ENCODE results near the gene RASGRF1.

RASGRF1 gene

GRCh38 chr15:79089890-79090486, 592 bp downstream of the RASGRF1 start:
- DNase-seq (ENCODE audit: low read depth) = no peak
- TF ChIP-seq, protein P1, sequence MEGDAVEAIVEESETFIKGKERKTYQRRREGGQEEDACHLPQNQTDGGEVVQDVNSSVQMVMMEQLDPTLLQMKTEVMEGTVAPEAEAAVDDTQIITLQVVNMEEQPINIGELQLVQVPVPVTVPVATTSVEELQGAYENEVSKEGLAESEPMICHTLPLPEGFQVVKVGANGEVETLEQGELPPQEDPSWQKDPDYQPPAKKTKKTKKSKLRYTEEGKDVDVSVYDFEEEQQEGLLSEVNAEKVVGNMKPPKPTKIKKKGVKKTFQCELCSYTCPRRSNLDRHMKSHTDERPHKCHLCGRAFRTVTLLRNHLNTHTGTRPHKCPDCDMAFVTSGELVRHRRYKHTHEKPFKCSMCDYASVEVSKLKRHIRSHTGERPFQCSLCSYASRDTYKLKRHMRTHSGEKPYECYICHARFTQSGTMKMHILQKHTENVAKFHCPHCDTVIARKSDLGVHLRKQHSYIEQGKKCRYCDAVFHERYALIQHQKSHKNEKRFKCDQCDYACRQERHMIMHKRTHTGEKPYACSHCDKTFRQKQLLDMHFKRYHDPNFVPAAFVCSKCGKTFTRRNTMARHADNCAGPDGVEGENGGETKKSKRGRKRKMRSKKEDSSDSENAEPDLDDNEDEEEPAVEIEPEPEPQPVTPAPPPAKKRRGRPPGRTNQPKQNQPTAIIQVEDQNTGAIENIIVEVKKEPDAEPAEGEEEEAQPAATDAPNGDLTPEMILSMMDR (IDR thresholded peaks at IDR 0.05; ENCODE audit: insufficient read depth, low read depth, low read length, missing control alignments) = no peak
- H3K4me3 ChIP-seq (ENCODE audit: low read depth, low read length) = no peak overlapping the region

DNA sequence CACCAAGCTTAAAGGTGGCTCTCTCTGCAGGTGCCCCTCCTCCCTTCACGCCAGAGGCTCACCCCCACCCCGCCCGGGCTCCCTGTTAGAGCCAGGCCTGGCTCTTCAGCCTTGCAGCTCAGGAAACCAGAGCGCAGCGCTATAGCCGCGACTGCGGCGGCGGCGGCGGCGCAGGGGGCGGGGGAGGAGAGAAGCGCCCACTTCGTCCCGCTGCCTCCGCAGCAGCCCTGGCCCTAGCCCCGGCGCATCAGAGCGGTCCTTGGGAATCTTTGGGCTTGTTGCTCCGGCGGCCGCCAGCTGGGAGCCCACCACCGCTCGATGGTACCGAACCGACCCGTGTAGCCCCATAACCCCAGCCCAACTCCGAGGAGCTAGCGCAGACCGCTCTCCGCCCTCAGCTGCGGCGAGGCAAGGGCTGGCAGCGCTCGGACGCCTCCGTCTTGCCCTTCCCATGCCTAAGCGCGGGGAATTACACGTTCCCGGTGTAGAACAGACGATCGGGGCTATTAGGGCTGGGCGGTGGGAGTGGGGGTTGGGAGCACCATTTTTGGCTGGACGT, 1.2 kb downstream of the RASGRF1 start:
- no peak overlapping the region for H3K4me3 ChIP-seq (ENCODE audit: low read depth, low read length)
- TF ChIP-seq, protein P1 (IDR thresholded peaks at IDR 0.05; ENCODE audit: insufficient read depth, low read depth, low read length, missing control alignments) = no peak
- DNase-seq (ENCODE audit: low read depth) = no peak

- no peak for DNase-seq (ENCODE audit: low read depth)
- TF ChIP-seq, protein P1 (IDR thresholded peaks at IDR 0.05; ENCODE audit: insufficient read depth, low read depth, low read length, missing control alignments) = no peak
- no peak overlapping the region for H3K4me3 ChIP-seq (ENCODE audit: low read depth, low read length)
Measured at GRCh38 chr15:79088426-79089205, 2.0 kb downstream of the RASGRF1 start.

- TF ChIP-seq, protein P1 (IDR thresholded peaks at IDR 0.05; ENCODE audit: insufficient read depth, low read depth, low read length, missing control alignments) = no peak
- H3K4me3 ChIP-seq (ENCODE audit: low read depth, low read length) = no peak overlapping the region
- DNase-seq (ENCODE audit: low read depth) = no peak
Measured at GRCh38 chr15:79086814-79087213, 3.8 kb downstream of the RASGRF1 start.

DNA sequence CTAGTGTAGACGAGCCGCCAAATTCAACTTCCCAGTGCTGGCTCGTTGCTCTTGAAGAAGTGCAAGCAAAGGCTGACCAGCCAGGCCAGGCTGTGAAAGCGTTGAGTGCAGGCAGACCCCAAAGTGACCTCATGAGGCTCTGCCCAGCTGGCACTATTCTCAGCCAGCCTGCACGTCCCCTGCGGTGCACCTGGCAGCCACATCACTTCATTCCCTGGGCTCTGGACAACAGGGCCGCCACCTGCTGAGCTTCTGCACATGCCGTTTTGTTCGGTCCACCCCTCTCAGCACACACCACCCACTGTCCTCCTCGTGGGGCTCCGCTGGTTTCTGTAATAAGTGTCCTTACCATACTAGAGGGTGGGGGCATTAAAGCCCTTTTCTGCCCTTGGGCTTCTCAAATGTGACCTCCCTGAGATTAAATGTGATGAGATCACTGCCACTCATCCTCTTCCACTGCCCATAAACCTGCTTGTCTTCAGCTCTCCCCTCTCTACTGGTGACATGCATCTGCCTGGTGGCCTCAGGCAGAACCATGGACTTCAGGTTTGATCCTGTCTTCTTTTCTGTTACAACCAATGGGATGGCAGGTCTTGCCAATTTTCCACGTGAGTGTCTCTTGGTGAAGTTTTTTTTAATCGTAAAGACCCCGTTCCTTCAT, 6.1 kb downstream of the RASGRF1 start:
- TF ChIP-seq, protein P1 (IDR thresholded peaks at IDR 0.05; ENCODE audit: insufficient read depth, low read depth, low read length, missing control alignments) = no peak
- H3K4me3 ChIP-seq (ENCODE audit: low read depth, low read length) = no peak overlapping the region
- DNase-seq (ENCODE audit: low read depth) = no peak

GRCh38 chr15:79083154-79083553, 7.4 kb downstream of the RASGRF1 start:
- TF ChIP-seq, protein P1 (IDR thresholded peaks at IDR 0.05; ENCODE audit: insufficient read depth, low read depth, low read length, missing control alignments) = no peak
- no peak overlapping the region for H3K4me3 ChIP-seq (ENCODE audit: low read depth, low read length)
- DNase-seq (ENCODE audit: low read depth) = no peak
